Loucy (cell line): ENCODE measurements around the gene OR2J3.

Source experiments
- CTCF ChIP-seq: fragments of 200-600 bp; sonication (generic); conservative IDR thresholded peaks from 2 replicates; pipeline ENCODE4 v1.5.1; 2014; ENCODE audit warnings: mild to moderate bottlenecking, antibody characterized with exemption, low read length
- EZH2phosphoT487 ChIP-seq: fragments of 200-600 bp; IDR thresholded peaks from 2 replicates; pipeline ENCODE4 v1.6.1; 2018; ENCODE audit warnings: antibody characterized with exemption, mild to moderate bottlenecking, moderate library complexity, borderline replicate concordance

- no peak for TF ChIP-seq EZH2phosphoT487
- TF ChIP-seq CTCF, result no peak
Observed at GRCh38 chr6:29092957-29093356, 14.9 kb upstream of the OR2J3 start.
